Natural killer cell (primary cell): ENCODE data around the gene MNX1. TPM values are rescaled to one million over a fixed set of nuclear protein-coding genes. Genes with fewer than 3 reads are reported as not detected.

Experiments
- ATAC-seq, 3 donors: fragments of 150-1000 bp in 2 of 3; fragments of 200-7000 bp in 1 of 3; cut with Tn5 transposase; 1 replicate in 1 of 3; 2 replicates in 2 of 3; pipeline ENCODE4 v1.10.0; 2021; ENCODE audit warnings: mild to moderate bottlenecking in 2 of 3, moderate library complexity in 2 of 3
- DNase-seq, 2 donors: peaks; one replicate each; pipeline versions ENCODE4 v3.0.0 to v3.0.0-alpha.2; 2013 to 2021; ENCODE audit warnings: mixed read lengths in 1 of 2
- H3K27ac ChIP-seq: one replicate; pipeline ENCODE4 v1.5.1; 2013; ENCODE audit warnings: mild to moderate bottlenecking, low read length
- H3K27me3 ChIP-seq: one replicate; pipeline ENCODE4 v1.6.1; 2013; ENCODE audit warnings: low read length; ENCODE audit not compliant: control insufficient read depth, insufficient read depth
- H3K36me3 ChIP-seq: one replicate; pipeline ENCODE4 v1.6.1; 2013; ENCODE audit warnings: low read length; ENCODE audit not compliant: control insufficient read depth, insufficient read depth
- H3K4me1 ChIP-seq: one replicate; pipeline ENCODE4 v1.6.1; 2013; ENCODE audit warnings: low read length; ENCODE audit not compliant: control insufficient read depth, insufficient read depth
- H3K4me3 ChIP-seq: one replicate; pipeline ENCODE4 v1.5.1; 2013; ENCODE audit warnings: low read length
- H3K9me3 ChIP-seq: one replicate; pipeline ENCODE4 v1.6.1; 2013; ENCODE audit warnings: low read length; ENCODE audit not compliant: control insufficient read depth, insufficient read depth
- H3K27ac Mint-ChIP-seq, 2 donors: one replicate each; pipeline ENCODE4 v1.8.0; 2022; ENCODE audit warnings: mild to moderate bottlenecking in 2 of 2, mixed read lengths in 2 of 2, moderate library complexity in 1 of 2
- H3K27me3 Mint-ChIP-seq, 2 donors: one replicate each; pipeline ENCODE4 v1.8.0; 2022; ENCODE audit warnings: low read depth in 2 of 2, mixed read lengths in 2 of 2
- H3K36me3 Mint-ChIP-seq: one replicate; pipeline ENCODE4 v1.8.0; 2022; ENCODE audit warnings: mixed read lengths
- H3K4me1 Mint-ChIP-seq, 2 donors: one replicate each; pipeline ENCODE4 v1.8.0; 2022; ENCODE audit warnings: mixed read lengths in 2 of 2
- H3K4me3 Mint-ChIP-seq: one replicate; pipeline ENCODE4 v1.8.0; 2022; ENCODE audit warnings: mild to moderate bottlenecking, moderate library complexity, mixed read lengths
- H3K9me3 Mint-ChIP-seq, 2 donors: one replicate each; pipeline ENCODE4 v1.8.0; 2022; ENCODE audit warnings: mixed read lengths in 2 of 2
- CTCF ChIP-seq: fragments of 200-600 bp; IDR thresholded peaks from one replicate; pipeline ENCODE4 v1.8.0; 2022; ENCODE audit warnings: antibody characterized with exemption
- WGBS: methylation state at CpG from one replicate; pipeline ENCODE4 v1.1.7; 2013; ENCODE audit warnings: missing lambda C conversion rate; ENCODE audit not compliant: insufficient coverage; 5-methylcytosine and 5-hydroxymethylcytosine counted together
- intact Hi-C: fragments of 100-400 bp; cut with micrococcal nuclease; formaldehyde crosslinking; loops from one replicate; pipeline ENCODE4 v1.14.2; 2022
- total RNA-seq, 4 donors: library from RNA; stranded (reverse); fragments of 120-200 nt in 1 of 4; gene quantifications; one replicate each; pipeline versions ENCODE4 v1.2.3 to v1.2.4, GENCODE V29; 2013 to 2022

Gene MNX1
- total RNA-seq, 3 donors from 2014 or later (not counting 1 experiment from before 2014, with no cell fraction given) = not detected

GRCh38 chr7:156994417-156994816 is 16.0 kb downstream of the MNX1 start:
- no peaks in the 10 kb centered on the region for H3K36me3 ChIP-seq
- TF ChIP-seq CTCF = no peak
- no peak overlapping the region for H3K27ac Mint-ChIP-seq
- no peak overlapping the region for H3K27ac ChIP-seq
- no peak for ATAC-seq
- no peak for DNase-seq
- no peaks in the 10 kb centered on the region for H3K9me3 ChIP-seq
- no peak overlapping the region for H3K4me3 ChIP-seq
- H3K4me1 ChIP-seq = peaks cover 5% of the 10 kb centered on the region
- no peaks in the 10 kb centered on the region for H3K4me1 Mint-ChIP-seq
- peaks cover 10% of the 10 kb centered on the region for H3K27me3 ChIP-seq
- no peak overlapping the region for H3K4me3 Mint-ChIP-seq
- intact Hi-C loops = no loop called here
- H3K9me3 Mint-ChIP-seq = no peaks in the 10 kb centered on the region
- 92% methylated on average over 8 of the region's 8 CpGs for WGBS
- peaks cover 31 to 41% of the 10 kb centered on the region in 2 donors for H3K27me3 Mint-ChIP-seq
- no peaks in the 10 kb centered on the region for H3K36me3 Mint-ChIP-seq

GRCh38 chr7:156993925-156994235 is 16.6 kb downstream of the MNX1 start:
- Histone ChIP-seq H3K27me3 (peaks cover 4% of the 10 kb centered on the region), H3K4me1 (no peaks in the 10 kb centered on the region), H3K36me3 (no peaks in the 10 kb centered on the region), H3K9me3 (no peaks in the 10 kb centered on the region), H3K4me3 (no peak overlapping the region), H3K27ac (no peak overlapping the region)
- Mint-ChIP-seq H3K4me1 (no peaks in the 10 kb centered on the region), H3K36me3 (no peaks in the 10 kb centered on the region), H3K4me3 (no peak overlapping the region), H3K27me3 (peaks cover 31 to 37% of the 10 kb centered on the region in 2 donors), H3K27ac (no peak overlapping the region), H3K9me3 (no peaks in the 10 kb centered on the region)
- DNase-seq (no peak), ATAC-seq (no peak)
- intact Hi-C loops = no loop called here
- 75% methylated on average over 10 of the region's 10 CpGs for WGBS
- no peak for TF ChIP-seq CTCF

GRCh38 chr7:156993021-156993924 is 17.2 kb downstream of the MNX1 start:
- no peak for ATAC-seq
- WGBS = 69% methylated on average over 32 of the region's 32 CpGs
- no peaks in the 10 kb centered on the region for H3K9me3 Mint-ChIP-seq

More at GRCh38 chr7:156993021-156993924, 17.2 kb downstream of the MNX1 start:
- Histone ChIP-seq H3K4me1 (no peaks in the 10 kb centered on the region), H3K4me3 (no peak overlapping the region), H3K27me3 (peaks cover 2% of the 10 kb centered on the region), H3K9me3 (no peaks in the 10 kb centered on the region), H3K36me3 (no peaks in the 10 kb centered on the region), H3K27ac (no peak overlapping the region)
- no peak for TF ChIP-seq CTCF
- no peak overlapping the region for H3K27ac Mint-ChIP-seq
- DNase-seq = no peak
- no peaks in the 10 kb centered on the region for H3K36me3 Mint-ChIP-seq
- H3K4me3 Mint-ChIP-seq = no peak overlapping the region
- peaks cover 26 to 30% of the 10 kb centered on the region in 2 donors for H3K27me3 Mint-ChIP-seq
- no peaks in the 10 kb centered on the region for H3K4me1 Mint-ChIP-seq
- intact Hi-C loops = no loop called here
